Panc1 (cell line): Measurements from ENCODE around the gene ELANE.

ENCODE experiments used
- POLR2AphosphoS5 ChIP-seq: IDR thresholded peaks from 2 replicates; pipeline ENCODE4 v1.6.1; 2012; ENCODE audit warnings: mild to moderate bottlenecking, low read depth, low read length, moderate library complexity
- TF ChIP-seq, protein P1 (sequence below): fragments of 450-650 bp; IDR thresholded peaks from 2 replicates; pipeline ENCODE4 v1.5.1; 2017; ENCODE audit warnings: mild to moderate bottlenecking

DNA sequence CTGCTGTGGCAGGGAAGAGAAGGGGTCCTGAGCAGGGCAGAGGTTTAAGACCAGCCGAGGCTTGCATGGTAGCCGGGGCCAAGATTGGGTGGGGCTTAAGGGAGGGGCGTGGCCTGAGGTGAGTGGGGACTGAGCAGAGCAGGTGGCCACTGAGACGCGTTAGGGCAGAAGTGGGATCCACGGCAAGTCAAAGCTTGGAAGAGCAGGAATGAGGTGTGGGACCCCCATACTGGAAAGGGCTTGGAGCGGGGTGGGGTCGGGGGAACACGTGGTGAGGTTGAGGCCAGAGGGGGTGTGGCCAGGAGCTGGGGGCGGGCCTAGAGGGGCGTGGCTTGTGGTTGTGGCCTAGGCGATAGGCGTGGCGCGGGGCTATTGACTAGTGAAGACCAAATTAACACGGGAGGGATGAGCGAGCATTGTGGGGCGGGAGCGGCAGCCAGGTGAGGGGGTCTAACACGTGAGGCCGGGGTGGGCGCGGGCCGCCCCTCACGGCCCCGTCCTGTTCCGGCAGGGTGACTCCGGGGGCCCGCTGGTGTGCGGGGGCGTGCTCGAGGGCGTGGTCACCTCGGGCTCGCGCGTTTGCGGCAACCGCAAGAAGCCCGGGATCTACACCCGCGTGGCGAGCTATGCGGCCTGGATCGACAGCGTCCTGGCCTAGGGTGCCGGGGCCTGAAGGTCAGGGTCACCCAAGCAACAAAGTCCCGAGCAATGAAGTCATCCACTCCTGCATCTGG is 10.6 kb downstream of the ELANE start:
- TF ChIP-seq, protein P1, sequence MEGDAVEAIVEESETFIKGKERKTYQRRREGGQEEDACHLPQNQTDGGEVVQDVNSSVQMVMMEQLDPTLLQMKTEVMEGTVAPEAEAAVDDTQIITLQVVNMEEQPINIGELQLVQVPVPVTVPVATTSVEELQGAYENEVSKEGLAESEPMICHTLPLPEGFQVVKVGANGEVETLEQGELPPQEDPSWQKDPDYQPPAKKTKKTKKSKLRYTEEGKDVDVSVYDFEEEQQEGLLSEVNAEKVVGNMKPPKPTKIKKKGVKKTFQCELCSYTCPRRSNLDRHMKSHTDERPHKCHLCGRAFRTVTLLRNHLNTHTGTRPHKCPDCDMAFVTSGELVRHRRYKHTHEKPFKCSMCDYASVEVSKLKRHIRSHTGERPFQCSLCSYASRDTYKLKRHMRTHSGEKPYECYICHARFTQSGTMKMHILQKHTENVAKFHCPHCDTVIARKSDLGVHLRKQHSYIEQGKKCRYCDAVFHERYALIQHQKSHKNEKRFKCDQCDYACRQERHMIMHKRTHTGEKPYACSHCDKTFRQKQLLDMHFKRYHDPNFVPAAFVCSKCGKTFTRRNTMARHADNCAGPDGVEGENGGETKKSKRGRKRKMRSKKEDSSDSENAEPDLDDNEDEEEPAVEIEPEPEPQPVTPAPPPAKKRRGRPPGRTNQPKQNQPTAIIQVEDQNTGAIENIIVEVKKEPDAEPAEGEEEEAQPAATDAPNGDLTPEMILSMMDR, result no peak
- no peak for TF ChIP-seq POLR2AphosphoS5
